Measurements from ENCODE around the gene ZNF384.

DNA sequence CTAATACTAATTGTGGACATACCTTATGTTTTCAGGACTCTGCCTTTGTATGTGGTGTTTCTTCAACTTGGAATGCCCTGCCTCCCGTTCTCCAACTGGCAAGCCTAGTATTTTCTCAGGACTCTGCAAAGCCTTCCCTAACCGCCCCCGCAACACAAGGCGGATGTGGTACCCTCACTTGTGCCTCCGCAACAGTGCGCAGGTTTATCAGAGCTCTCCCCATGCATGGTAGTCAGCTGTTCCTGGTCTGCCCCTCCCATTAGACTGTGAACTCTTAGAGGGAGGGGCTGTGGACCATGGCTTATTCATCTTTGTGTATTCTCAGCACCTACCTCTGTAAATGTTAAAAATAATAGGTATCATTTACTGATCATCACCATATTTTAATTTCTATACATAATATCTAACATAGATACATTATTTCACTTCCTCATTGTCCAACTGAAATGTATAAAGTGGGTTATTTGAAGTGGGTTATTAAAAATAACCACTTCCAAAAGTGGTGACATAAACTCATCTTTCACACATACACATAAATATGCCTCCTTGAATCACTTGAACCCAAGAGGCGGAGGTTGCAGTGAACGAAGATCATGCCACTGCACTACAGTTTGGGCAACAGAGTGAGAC, 62.4 kb downstream of the ZNF384 start:
- TF ChIP-seq CTCF (conservative IDR thresholded peaks at IDR 0.05; ENCODE audit: low read length) (no peak), EZH2phosphoT487 (IDR thresholded peaks at IDR 0.05; ENCODE audit: borderline replicate concordance, low read depth, low read length) (no peak)

All from OCI-LY7 (cell line).